HepG2 (cell line): ENCODE measurements around the gene CLCN2. TPM values are rescaled to one million over a fixed set of nuclear protein-coding genes. Genes with fewer than 3 reads are reported as not detected.

ENCODE experiments used
- ATF6 ChIP-seq: sonication (generic); formaldehyde crosslinking; conservative IDR thresholded peaks from 2 replicates; pipeline ENCODE4 v1.4.0; 2020; ENCODE audit warnings: missing genetic modification reagents
- CHCHD3 ChIP-seq: sonication (generic); formaldehyde crosslinking; IDR thresholded peaks from 2 replicates; pipeline ENCODE4 v1.8.0; 2022; ENCODE audit warnings: mild to moderate bottlenecking, missing genetic modification reagents, moderate library complexity
- HDAC1 ChIP-seq: sonication (generic); formaldehyde crosslinking; IDR thresholded peaks from 2 replicates; pipeline ENCODE4 v1.5.1; 2020; ENCODE audit warnings: mild to moderate bottlenecking, missing genetic modification reagents
- HNF4A ChIP-seq: sonication (generic); formaldehyde crosslinking; IDR thresholded peaks from 2 replicates; pipeline ENCODE4 v1.4.0; 2020; ENCODE audit warnings: missing genetic modification reagents
- ISL2 ChIP-seq: sonication (generic); formaldehyde crosslinking; IDR thresholded peaks from 2 replicates; pipeline ENCODE4 v1.5.0; 2020; ENCODE audit warnings: missing genetic modification reagents
- PPARG ChIP-seq: conservative IDR thresholded peaks from 2 replicates; pipeline ENCODE4 v1.6.1; 2016; ENCODE audit warnings: missing biosample characterization, missing genetic modification reagents
- RFX1 ChIP-seq: fragments of 450-650 bp; IDR thresholded peaks from 2 replicates; pipeline ENCODE4 v1.6.1; 2017
- TFAP4 ChIP-seq: sonication (generic); IDR thresholded peaks from 2 replicates; pipeline ENCODE4 v1.6.1; 2016; ENCODE audit warnings: low read depth, borderline replicate concordance
- TOE1 ChIP-seq: sonication (generic); formaldehyde crosslinking; IDR thresholded peaks from 2 replicates; pipeline ENCODE4 v1.4.0; 2020; ENCODE audit warnings: mild to moderate bottlenecking, missing genetic modification reagents
- ZMAT5 ChIP-seq: sonication (generic); formaldehyde crosslinking; IDR thresholded peaks from 2 replicates; pipeline ENCODE4 v1.5.0; 2020; ENCODE audit warnings: mild to moderate bottlenecking, low read depth, missing genetic modification reagents, borderline replicate concordance
- ZNF10 ChIP-seq: sonication (generic); formaldehyde crosslinking; IDR thresholded peaks from 2 replicates; pipeline ENCODE4 v1.4.0; 2020; ENCODE audit warnings: mild to moderate bottlenecking, low read depth, missing genetic modification reagents, borderline replicate concordance
- ZNF235 ChIP-seq: sonication (generic); formaldehyde crosslinking; IDR thresholded peaks from 2 replicates; pipeline ENCODE4 v1.8.1; 2023; ENCODE audit warnings: mild to moderate bottlenecking, missing genetic modification reagents, borderline replicate concordance
- ZNF407 ChIP-seq: sonication (generic); formaldehyde crosslinking; IDR thresholded peaks from one replicate; pipeline ENCODE4 v1.5.1; 2020; ENCODE audit warnings: mild to moderate bottlenecking, missing genetic modification reagents; ENCODE audit errors: not compliant biosample characterization
- ZNF549 ChIP-seq: sonication (generic); formaldehyde crosslinking; IDR thresholded peaks from 2 replicates; pipeline ENCODE4 v1.5.0; 2020; ENCODE audit warnings: missing genetic modification reagents
- ZNF564 ChIP-seq: sonication (generic); formaldehyde crosslinking; IDR thresholded peaks from 2 replicates; pipeline ENCODE4 v1.8.1; 2023; ENCODE audit warnings: mild to moderate bottlenecking, missing genetic modification reagents
- ZNF607 ChIP-seq: sonication (generic); formaldehyde crosslinking; IDR thresholded peaks from 2 replicates; pipeline ENCODE4 v1.5.1; 2020; ENCODE audit warnings: missing genetic modification reagents, mild to moderate bottlenecking, borderline replicate concordance
- ZNF781 ChIP-seq: sonication (generic); formaldehyde crosslinking; IDR thresholded peaks from 2 replicates; pipeline ENCODE4 v1.5.1; 2020; ENCODE audit warnings: borderline replicate concordance, mild to moderate bottlenecking, missing genetic modification reagents; ENCODE audit errors: not compliant biosample characterization
- ZNF850 ChIP-seq: sonication (generic); formaldehyde crosslinking; conservative IDR thresholded peaks from 2 replicates; pipeline ENCODE4 v1.9.0; 2021; ENCODE audit warnings: mild to moderate bottlenecking, missing genetic modification reagents
- polyA plus RNA-seq, 8 experiments: library from polyadenylated mRNA; depleted of rRNA in 3 of 8; stranded (reverse) in 7 of 8; unstranded in 1 of 8; fragments of >200 nt; fragmentation: Illumina TruSeq in 4 of 8; extraction: Trizol in 4 of 8; gene quantifications; 2 replicates each; pipeline versions ENCODE4 v1.2.1 to v1.2.3, GENCODE V29; 2011 to 2016; ENCODE audit warnings: low read depth in 4 of 8, missing spikeins in 1 of 8, mixed read lengths in 1 of 8; ENCODE audit not compliant: insufficient read depth in 1 of 8
- total RNA-seq, 5 experiments: library from RNA; depleted of rRNA; stranded (reverse); fragments of >200 nt; fragmentation: Illumina TruSeq; extraction: Trizol; gene quantifications; 2 replicates each; pipeline ENCODE4 v1.2.3, GENCODE V29; 2016; ENCODE audit warnings: low read depth in 1 of 5

Gene CLCN2
- total and polyA plus RNA-seq, 2 of the 13 experiments (the other 11 are each of a cell fraction or from before 2014, with no cell fraction given): 11.4 to 13.5 TPM

- TF ChIP-seq ISL2 (CRISPR knock-in tag) (peak; percentile 38; the same call in 1 of the 2 replicates), ZNF850 (CRISPR knock-in tag) (peak; percentile 44; the same call in 1 of the 2 replicates), ZMAT5 (CRISPR knock-in tag) (no peak), CHCHD3 (CRISPR knock-in tag) (no peak), ZNF781 (no peak), ZNF10 (CRISPR knock-in tag) (no peak), PPARG (CRISPR knock-in tag) (no peak), ZNF549 (CRISPR knock-in tag) (no peak), ZNF235 (CRISPR knock-in tag) (peak; percentile 74; the same call in 1 of the 2 replicates), ZNF607 (no peak; the same call in 1 of the 2 replicates), HDAC1 (CRISPR knock-in tag) (peak; percentile 85), TFAP4 (no peak), HNF4A (CRISPR knock-in tag) (no peak), ATF6 (no peak), TOE1 (no peak), RFX1 (no peak), ZNF564 (CRISPR knock-in tag) (no peak), ZNF407 (CRISPR knock-in tag) (peak; percentile 35)
These were observed 25.5 kb downstream of the CLCN2 start (continued) for GRCh38 chr3:184335661-184336546.
